HG03280 (cell line): ENCODE results near the gene TRAF4.
A peak's percentile ranks its signal among the peaks of the same experiment; 100 is the strongest.
"Not testable (repeated sequence)": the region's sequence is repeated elsewhere in the genome, so short reads cannot be mapped to it uniquely, and the experiment has no call there.

Experiments used
- ATAC-seq: cut with Tn5 transposase; IDR thresholded peaks from one replicate; pipeline ENCODE4 v1.9.1; 2021; ENCODE audit warnings: mild to moderate bottlenecking, moderate library complexity; ENCODE audit not compliant: unreplicated experiment

TRAF4 gene

DNA sequence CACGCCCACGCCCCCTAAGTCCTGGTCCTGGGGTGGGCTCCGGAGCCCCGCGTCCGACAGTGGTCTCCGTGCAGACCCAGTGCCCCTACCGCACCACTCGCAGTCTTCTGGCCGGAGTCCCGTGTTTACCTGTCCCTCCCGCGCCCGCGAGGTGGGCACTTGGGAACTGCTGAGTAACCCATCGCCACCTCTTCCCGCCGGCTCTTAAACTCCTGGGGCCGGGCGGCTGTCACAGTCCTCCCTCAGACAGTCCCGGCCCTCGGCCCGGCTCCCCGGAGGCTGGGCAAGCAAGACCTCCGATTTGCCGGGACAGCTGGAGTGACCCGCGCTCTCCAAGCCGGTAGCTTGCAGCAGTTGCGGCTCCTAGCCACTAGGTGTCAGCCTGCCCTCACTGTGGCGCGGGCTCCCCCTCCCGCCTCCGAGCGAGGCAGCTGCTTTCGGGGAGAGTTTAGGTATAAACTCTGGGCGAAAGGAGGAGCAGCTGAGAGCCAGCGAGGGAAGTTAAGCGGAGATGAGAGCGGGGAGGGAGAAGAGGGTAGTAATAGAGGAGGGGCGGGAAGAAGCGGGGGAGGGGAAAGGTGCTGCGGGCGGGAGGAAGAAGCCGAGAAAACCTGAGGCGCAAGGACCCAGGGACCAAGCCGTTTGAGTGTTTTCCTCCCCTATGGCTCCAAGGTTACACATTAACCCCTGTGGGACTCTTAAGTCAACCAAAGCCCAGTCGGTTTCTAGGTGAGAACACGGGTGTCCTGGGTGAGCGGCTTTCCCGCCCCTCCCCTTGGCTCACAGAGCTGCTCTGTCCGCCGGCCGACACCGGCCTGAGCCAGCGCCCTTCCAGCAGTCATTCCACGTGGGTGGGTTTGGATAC lies 17.0 kb upstream of the TRAF4 start:
- peak; percentile 40 for ATAC-seq

DNA sequence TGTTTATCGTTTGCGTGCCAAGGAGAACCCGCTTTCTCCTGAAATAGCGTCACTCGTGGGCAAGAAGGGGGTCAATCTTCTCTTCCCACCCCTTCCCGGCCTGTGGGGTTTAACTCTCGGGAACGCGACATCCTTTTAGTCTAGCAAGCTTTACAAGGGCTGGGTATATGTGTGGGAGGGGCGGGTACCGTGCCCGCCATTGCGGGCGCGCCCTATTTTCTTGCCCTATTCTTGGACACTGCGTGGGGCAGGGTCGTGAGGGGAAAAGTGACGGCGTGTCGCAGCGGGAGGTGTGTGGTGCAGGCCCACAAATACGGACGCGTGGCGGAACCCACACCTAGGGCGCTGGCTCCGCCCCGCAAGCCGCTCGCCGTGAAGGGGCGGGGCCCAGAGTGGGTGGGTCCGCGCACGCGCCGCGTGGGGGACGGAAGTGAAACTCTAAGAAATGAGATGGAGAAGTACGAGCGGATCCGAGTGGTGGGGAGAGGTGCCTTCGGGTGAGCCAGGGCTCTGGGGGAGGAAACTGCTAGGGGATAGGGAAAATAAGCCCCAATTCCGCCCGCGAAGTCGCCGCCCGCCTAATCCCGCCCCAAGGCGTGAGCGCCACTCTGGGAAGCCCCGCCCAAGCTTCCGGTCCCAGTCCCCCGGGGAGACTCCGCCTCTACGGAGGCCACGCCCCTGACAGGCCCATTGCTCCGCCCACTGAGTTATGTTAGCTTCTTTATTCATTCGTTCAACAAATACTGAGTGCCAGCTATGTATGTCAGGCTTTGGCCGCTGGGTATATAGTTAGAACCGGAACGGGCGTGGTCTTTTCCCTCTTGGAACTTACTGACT lies 15.2 kb upstream of the TRAF4 start, which contains the start of gene NEK8:
Gene NEK8 (plus strand): TSS at position 425 of the 837 bp plus-strand sequence. CDS start 26 bp downstream, at position 451.
- peak; percentile 42 for ATAC-seq

DNA sequence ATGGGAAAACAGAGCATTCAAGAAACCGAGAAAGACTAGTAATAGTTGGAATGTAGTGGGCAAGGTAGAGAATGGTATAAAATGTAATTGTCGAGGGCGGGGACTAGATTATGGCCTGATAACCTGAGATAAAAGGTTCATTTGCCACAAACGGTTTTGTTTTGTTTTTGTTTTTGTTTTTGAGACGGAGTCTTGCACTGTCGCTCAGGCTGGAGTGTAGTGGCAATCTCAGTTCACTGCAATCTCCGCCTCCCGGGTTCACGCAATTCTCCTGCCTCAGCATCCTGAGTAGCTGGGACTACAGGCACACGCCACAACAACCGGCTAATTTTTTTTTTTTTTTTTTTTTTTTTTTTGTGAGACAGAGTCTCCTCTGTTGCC lies 13.9 kb upstream of the TRAF4 start:
- no peak for ATAC-seq

DNA sequence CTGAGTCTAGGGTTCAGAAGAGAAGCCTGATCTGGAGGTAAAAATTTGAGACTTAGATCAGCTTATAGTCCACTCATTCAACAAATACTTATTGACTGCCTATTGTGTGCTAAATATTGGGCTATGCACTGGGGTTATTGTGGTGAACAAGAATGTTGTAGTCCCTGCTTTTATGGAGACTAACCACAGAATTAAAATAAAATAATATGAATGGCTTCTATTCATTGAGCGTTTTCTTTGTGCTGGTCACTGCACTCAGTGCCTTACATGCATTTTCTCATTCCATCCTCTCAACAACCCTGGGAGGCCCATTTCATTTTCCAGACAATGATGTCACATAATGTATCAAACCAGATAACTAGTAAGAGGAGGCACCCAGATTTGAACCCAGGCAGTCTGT lies 10.5 kb upstream of the TRAF4 start:
- ATAC-seq = no peak

DNA sequence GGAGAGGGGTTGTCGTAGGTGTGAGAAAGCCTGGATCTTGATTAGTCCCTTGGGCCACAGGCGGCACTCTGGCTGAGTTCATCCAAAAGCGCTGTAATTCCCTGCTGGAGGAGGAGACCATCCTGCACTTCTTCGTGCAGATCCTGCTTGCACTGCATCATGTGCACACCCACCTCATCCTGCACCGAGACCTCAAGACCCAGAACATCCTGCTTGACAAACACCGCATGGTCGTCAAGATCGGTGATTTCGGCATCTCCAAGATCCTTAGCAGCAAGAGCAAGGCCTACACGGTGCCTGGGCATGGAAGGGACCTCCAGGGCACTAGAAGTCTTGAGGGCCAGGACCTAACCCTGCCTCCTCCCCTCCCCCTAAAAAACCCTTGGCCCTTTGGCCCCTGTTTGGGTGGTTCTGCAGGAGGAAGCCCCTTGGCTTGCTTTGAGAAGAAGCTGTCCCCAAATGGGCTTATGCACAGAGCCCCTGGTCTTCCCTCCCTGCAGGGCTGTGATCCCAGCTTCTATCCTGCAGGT lies 9.0 kb upstream of the TRAF4 start:
- ATAC-seq = no peak

DNA sequence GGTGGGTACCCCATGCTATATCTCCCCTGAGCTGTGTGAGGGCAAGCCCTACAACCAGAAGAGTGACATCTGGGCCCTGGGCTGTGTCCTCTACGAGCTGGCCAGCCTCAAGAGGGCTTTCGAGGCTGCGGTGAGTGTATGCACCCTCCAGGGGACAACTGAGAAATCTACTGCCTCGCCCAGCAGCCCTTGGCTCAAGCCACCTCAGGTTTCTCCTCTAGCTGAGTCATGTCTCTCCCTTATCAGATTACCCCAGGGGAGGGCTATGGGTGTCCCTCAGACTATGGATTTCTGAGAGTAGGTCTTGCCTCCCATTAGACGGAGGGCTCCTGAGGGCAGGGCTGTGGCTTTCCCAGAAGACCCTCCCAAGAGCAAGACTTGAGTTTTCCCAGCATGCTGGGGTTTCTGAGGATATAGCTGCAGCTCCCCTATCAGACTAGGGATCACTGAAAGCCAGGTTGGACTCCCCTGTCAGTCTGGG lies 8.5 kb upstream of the TRAF4 start:
- ATAC-seq = no peak

DNA sequence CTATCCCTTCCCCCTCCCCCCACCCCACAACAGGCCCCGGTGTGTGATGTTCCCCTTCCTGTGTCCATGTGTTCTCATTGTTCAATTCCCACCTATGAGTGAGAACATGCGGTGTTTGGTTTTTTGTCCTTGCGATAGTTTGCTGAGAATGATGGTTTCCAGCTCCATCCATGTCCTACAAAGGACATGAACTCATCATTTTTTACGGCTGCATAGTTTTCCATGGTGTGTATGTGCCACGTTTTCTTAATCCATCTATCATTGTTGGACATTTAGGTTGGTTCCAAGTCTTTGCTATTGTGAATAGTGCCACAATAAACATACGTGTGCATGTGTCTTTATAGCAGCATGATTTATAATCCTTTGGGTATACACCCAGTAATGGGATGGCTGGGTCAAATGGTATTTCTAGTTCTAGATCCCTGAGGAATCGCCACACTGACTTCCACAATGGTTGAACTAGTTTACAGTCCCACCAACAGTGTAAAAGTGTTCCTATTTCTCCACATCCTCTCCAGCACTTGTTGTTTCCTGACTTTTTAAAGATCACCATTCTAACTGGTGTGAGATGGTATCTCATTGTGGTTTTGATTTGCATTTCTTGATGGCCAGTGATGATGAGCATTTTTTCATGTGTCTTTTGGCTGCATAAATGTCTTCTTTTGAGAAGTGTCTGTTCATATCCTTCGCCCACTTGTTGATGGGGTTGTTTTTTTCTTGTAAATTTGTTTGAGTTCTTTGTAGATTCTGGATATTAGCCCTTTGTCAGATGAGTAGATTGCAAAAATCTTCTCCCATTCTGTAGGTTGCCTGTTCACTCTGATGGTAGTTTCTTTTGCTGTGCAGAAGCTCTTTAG lies 7.7 kb upstream of the TRAF4 start:
- not testable (repeated sequence) for ATAC-seq

DNA sequence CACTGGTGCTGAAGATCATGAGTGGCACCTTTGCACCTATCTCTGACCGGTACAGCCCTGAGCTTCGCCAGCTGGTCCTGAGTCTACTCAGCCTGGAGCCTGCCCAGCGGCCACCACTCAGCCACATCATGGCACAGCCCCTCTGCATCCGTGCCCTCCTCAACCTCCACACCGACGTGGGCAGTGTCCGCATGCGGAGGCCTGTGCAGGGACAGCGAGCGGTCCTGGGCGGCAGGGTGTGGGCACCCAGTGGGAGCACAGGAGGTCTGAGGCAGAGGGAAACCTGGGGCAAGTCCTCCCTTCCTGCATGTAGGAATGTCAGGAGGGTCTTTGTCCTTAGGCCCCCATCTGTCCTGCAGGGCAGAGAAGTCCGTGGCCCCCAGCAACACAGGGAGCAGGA lies 6.5 kb upstream of the TRAF4 start:
- ATAC-seq = no peak

DNA sequence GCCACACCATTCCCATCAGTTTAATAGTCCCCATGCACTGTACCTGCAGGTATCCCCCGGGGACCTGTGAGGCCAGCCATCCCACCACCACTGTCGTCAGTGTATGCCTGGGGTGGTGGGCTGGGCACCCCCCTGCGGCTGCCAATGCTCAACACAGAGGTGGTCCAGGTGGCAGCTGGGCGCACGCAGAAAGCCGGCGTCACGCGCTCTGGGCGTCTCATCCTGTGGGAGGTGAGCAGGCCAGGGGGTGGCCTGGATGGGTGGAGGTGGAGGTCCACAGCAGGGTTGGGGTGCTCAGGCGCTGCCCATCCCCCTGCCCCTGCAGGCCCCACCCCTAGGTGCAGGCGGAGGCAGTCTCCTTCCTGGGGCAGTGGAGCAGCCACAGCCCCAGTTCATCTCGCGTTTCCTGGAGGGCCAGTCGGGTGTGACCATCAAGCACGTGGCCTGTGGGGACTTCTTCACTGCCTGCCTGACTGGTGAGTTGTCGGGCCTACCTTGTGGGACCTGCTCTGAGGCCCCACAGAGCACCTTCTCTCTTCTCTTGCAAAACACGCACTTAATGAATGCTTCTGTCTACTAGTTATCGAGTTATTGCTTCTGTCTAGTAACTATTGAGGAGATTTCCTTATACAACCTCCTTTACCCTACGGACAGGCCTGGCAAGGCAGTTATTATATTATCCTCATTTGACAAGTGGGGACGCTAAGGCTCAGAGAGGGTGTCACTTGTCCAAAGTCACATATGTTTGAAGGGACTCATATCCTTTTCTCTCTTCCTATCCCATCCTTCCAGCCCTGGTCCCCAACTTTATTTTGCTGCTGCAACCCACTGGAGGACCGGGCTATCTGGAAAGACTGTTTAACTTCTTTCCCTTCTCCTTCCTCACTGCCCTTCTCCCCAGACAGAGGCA lies 5.8 kb upstream of the TRAF4 start:
- ATAC-seq = peak; percentile 62

DNA sequence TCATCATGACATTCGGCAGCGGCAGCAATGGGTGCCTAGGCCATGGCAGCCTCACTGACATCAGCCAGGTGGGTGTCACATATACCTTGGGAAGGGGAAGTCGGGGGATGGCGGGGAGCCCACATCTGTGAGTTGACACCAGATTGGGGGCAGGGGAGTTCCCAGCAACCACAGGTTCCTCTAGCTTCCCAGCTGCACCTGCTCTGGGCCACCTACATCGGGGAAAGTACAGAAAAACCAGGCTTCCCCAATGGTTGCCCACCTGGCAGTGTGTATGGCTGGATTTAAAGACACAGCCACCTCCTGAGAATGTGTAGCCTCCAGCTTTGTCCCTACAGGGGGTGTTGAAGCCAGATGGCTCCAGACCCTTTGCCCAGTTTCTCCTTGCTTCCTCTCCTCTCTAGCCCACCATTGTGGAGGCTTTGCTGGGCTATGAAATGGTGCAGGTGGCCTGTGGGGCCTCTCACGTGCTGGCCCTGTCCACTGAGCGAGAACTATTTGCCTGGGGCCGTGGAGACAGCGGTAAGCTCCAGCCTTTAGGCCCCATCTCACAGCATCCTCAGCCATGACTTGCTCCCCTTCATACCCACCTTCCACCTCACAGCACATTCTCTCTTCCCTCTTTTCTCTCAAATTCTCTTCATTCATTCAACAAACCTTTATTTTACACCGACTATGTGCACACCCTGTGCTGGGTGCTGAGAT lies 5.0 kb upstream of the TRAF4 start:
- ATAC-seq = peak; percentile 32

DNA sequence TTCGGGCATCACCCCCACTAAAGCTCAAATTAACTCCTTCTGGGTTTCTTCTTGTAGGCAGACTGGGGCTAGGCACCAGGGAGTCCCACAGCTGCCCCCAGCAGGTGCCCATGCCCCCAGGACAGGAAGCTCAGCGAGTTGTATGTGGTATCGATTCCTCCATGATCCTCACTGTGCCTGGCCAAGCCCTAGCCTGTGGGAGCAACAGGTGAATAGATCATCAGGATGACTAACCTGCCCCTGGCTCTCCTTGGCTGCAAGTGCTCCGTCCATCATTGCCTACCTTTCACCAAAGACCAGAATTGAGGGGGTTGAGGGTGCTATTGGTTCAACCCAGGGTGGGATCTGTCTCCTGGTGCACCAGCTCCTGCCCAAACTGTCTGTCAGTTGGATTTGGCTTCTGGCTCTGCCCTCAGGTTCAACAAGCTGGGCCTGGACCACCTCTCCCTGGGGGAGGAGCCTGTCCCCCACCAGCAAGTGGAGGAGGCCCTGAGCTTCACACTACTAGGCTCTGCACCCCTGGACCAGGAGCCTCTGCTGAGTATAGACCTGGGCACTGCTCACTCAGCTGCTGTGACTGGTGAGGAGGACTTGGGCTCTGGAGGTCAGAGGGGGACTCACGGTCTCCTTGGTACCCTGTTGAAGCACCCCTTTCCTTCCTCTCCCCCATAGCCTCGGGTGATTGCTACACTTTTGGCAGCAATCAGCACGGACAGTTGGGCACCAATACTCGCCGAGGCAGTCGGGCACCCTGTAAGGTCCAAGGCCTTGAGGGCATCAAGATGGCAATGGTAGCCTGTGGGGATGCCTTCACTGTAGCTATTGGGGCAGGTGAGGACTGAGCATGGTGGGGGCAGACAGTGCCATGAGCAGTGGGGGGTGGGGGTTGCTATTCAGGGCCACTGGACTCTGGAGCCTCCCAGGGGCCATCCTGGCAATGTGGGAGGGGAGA lies 3.1 kb upstream of the TRAF4 start:
- ATAC-seq = no peak

DNA sequence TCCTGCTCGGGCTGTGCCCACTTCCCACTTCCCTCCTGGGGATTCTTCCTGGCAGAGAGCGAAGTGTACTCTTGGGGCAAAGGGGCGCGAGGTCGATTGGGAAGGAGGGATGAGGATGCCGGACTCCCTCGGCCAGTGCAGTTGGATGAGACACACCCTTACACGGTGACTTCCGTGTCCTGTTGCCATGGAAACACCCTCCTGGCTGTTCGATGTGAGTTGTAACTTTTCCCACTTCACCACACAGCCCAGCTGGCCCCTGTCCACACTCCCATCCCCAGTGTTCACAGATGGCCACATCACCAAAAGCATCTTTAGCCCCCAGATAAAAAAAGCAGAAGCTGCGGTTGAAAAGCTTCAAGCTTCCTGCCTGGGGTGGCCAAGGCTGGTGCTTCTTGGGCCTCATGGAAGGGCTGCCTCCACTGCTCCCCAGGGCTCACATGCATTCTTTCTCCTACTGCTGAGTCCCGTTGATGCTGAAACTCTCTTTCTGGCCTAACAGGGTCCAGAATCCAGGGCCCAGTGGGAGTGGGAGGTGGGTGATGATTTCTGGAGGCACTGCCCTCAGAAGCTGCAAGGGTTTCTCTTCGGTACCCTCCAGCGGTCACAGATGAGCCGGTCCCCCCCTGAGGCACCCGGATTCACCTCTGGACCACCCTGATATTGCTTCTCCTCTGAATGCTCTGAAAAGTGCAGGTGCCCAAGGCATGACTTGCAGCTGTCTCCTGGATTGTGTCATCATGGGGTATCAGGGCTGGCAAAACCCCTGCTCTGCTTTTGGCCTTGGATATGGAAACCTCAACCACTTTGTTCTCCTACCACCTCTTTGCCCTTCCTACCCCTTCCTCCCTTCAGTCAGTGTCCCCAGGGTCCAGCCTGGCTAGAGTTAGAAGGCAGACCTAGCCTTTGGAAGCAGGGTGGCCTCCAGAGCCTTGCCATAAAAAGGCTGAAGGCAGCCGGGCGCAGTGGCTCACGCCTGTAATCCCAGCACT lies 2.2 kb upstream of the TRAF4 start:
- ATAC-seq = no peak

DNA sequence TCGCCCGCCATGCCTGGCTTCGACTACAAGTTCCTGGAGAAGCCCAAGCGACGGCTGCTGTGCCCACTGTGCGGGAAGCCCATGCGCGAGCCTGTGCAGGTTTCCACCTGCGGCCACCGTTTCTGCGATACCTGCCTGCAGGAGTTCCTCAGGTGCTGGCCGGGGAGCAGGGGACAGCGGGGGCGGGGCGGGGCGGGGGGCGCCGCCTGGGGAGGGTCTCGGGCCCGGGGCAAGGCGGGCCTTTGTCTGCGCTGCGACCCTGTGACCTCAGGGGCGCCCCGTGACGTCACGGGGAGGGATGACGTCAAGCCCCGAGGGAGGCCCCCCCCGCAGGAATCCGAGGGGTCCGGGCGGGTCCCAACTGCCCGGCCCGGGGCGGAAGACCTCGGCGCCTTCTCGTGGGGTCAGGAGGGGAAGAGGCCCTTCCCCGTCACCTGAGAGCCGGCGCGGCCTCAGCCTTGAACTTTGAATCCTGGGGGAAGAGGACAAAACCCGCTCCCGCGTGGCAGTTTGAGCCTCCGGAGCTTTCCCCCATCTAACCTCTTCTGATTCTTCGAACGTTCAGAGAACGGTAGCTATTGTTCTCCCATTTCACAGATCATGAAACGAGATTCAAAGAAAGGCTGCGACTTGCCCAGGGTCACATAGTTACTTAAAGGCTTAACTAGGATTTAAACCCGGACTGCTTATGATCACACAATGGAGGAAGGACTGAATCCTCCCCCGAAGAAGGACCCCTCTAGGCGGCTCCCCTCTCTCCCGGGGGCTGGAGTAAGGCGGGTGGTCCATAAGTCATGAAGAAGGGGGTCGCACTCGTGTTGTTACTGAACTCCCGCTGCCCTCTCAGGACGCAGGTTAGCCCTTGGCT lies 527 bp downstream of the TRAF4 start:
- peak; percentile 26 for ATAC-seq

DNA sequence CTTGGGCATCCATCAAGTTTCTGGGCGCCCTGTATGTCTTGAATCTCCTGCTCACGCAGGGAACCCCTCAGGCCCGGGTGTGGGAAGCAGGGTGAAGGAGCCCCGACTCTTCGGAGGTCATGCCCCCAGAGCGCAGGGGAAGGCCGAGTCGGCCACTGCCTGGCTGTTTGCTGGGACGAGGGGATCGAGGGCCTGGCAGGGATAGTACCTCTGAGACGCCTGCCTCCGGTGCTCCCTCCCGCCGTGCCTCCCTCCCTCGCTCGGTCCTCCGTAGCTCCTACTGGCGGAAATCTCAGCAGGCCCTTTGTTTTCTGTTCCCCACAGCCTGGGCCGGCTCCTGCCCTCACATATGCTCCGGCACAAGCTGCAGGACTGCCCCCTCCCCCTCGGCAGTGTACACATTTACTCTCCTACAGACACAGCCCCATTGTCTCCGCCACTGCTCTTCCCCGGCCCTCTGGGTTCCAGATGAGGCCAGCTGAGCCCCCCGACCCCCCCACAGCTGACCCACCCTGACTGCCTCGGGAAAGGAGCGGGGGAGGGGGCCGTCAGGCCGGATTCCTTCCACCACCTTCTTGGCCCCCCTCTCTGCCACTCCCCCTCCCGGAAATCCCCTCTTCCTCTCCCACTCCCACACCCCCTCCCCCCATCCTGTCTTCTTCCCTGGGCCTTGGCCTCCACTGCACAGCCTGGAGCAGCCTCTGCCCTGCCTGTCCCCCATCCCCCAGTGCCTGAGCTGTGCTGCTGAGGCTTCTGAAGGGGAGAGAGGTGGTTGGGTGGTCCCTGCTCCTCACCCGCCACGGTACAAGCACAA lies 1.4 kb downstream of the TRAF4 start:
- ATAC-seq = no peak
